GM19324 (cell line): ENCODE measurements around the gene IPO8.
"Not testable (repeated sequence)": the region's sequence is repeated elsewhere in the genome, so short reads cannot be mapped to it uniquely, and the experiment has no call there.

ENCODE experiments used
- ATAC-seq: cut with Tn5 transposase; IDR thresholded peaks from one replicate; pipeline ENCODE4 v1.9.1; 2021; ENCODE audit warnings: mild to moderate bottlenecking, moderate library complexity; ENCODE audit not compliant: unreplicated experiment, low FRiP score

IPO8 gene

DNA sequence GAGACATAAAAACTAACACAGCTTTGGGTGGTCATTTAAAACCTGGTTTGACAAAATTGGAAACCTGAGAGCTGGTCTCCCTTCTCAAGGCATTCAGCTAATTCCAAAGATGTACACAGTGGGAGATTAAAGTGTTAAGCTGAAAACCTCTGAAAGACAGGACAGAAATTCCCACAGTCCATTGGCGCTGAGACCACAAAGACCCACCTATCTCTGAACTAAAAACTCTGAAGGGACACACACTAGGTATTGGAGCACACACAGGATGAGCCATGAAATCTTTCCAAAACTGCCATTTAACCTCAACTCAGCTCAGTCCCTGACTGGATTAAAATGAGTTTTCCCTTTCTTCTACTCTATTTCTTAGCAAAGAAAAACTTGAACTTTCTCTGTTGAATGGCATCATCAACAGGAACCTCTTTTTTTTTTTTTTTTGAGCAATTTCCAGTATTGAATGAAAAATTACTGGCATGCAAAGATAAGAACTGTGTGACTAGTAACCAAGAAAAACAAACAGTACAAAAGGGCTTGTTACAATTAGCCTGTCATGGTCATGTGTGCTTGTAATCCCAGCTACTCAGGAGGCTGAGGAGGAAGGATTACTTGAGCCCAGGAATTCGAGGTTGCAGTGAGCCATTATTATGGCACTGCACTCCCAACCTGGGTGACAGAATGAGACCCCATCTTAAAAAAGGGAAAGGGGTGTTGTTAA, 82.4 kb downstream of the IPO8 start:
- ATAC-seq = no peak

DNA sequence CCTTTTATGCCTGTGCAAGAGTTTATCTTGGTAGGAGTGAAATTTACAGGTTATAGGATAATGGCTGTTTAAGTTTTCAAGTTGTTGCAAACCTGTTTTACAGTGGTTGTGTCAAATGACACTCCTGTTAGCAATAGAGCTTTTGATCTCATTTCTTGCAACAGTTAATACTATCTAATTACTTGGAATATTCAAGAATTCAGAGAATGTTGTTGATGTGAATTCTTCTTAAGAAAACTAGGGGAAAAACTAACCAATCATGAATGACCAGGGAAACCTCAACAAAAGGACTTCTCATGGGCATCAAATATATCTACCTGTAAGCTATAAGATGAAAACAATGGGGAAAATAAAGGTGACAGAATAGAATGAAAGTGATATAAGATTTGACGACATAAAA, 85.0 kb downstream of the IPO8 start:
- no peak for ATAC-seq

DNA sequence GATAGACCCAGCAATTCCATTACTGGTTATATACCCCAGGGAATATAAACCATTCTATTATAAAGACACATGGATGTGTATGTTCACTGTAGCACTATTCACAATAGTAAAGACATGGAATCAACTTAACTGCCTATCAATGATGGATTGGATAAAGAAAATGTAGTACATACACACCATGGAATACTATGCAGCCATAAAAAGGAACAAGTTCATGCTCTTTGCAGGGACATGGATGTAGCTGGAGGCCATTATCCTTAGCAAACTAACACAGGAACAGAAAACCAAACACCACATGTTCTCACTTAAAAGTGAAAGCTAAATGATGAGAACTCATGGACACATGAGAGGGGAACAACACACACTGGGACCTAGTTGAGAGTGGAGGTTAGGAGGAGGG, 85.8 kb downstream of the IPO8 start:
- not testable (repeated sequence) for ATAC-seq

DNA sequence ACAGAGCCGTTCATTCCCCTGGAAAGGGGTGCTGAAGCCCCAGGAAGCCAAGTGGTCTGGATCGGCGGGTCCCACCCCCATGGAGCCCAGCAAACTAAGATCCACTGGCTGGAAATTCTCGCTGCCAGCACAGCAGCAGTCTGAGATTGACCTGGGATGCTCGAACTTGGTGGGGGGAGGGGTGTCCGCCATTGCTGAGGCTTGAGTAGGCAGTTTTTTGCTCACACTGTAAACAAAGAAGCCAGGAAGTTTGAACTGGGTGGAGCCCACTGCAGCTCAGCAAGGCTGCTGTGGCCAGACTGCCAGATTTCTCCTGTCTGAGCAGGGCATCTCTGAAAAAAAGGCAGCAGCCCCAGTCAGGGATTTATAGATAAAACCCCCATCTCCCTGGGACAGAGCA, 91.4 kb downstream of the IPO8 start:
- ATAC-seq = not testable (repeated sequence)

DNA sequence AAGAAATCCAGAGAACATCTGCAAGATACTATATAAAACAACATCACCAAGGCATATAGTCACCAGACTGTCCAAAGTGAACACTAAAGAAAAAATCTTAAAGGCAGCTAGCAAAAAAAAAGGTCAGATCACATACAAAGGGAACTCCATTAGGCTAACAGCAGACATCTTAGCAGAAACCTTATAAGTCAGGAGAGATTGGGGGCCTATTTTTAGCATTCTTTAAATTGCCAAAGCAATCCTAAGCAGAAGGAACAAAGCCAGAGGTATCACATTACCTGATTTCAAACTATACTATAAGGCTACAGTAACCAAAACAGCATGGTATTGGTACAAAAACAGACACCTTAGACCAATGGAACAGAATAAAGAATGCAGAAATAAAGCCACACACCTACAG, 92.5 kb downstream of the IPO8 start:
- no peak for ATAC-seq

DNA sequence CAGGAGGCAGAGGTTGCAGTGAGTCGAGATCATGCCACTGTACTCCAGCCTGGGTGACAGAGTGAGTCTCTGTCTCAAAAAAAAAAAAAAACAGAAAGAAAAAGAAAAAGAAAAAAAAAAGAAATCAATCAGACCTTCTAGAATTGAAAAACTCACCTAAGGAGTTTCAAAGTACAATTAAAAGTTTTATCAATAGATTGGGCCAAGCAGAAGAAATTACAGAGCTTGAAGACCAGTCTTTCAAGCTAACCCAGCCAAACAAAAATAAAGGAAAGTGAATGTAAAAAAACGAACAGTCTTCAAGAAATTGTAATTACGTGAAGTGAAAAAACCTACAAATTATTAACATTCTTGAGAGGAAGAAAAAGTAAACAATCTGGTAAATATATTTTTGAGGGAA, 93.0 kb downstream of the IPO8 start:
- ATAC-seq = no peak

DNA sequence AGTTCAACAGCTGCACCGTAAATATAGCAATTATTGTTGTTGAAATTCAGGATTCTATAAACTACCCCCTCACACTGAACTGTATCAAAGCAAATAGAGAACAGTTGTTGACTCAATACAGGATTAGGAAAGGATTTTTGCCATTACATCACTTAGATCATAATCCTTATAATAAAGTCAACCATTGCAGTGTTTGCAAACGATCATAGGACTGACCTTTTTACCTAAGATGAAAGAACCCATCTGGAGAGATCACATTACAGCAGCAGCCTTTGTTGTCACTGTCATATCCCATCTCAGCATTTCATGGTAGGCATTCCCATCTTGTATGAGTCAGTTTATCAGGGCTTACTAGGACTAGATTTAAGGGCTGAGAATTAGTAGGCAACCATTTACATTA, 96.1 kb downstream of the IPO8 start:
- ATAC-seq = no peak

DNA sequence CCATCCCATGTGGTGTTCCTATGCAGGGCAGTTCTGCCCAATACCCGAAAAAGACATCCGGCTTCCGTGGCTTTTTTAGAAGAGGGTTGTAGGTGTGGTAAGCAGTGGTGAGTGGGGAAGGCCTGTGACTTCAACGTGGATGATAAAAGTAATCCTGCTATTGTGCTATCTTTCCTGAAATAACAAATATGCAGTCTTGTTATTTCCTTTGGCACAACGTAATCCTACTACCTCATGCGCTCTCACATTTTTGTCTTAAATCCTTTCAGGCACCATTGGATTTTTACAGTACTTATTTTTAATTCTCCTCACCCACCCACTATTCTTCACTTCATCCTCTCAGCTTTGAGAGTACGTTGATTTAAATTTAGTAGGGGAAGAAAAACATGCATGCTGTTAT, 96.8 kb downstream of the IPO8 start:
- no peak for ATAC-seq

DNA sequence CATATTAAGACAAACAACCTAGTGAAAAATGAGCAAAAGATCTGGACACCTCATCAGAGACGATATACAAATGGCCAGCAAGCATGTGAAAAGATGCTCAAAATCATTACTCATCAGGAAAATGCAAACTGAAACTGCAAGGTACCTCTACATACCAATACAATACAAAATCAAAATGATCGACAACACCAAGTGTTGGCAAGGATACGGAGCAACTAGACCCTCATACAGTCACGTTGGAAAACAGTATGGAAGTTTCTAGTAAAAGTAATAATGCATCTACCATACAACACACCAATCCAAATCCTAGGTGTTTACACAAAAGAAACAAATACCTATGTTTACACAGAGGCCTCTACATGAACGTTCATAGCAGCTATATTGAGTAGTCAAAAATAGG, 99.9 kb downstream of the IPO8 start:
- ATAC-seq = no peak

DNA sequence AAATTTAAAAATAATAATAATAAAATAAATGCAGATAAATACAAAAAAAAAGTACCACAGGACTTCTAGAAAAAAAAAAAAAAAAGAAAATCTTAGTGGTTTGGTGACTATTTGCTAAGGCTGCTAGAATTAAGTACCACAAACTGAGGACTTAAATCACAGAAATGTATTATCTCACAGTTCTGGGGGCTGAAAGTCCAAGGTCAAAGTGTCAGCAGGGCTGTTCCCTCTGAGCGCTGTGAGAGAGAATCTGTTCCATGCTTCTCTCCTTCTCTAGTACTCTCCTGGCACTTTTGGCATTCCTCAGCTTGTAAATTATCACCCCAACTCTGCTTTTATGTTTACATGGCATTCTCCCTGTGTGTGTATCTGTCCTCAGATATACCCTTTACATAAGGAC, 101.2 kb downstream of the IPO8 start:
- no peak for ATAC-seq

DNA sequence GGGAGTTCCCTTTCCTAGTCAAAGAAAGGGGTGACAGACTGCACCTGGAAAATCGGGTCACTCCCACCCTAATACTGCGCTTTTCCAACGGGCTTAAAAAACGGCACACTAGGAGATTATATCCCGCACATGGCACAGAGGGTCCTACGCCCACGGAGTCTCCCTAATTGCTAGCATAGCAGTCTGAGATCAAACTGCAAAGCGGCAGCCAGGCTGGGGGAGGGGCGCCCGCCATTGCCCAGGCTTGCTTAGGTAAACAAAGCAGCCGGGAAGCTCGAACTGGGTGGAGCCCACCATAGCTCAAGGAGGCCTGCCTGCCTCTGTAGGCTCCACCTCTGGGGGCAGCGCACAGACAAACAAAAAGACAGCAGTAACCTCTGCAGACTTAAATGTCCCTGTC, 107.1 kb downstream of the IPO8 start:
- ATAC-seq = not testable (repeated sequence)

DNA sequence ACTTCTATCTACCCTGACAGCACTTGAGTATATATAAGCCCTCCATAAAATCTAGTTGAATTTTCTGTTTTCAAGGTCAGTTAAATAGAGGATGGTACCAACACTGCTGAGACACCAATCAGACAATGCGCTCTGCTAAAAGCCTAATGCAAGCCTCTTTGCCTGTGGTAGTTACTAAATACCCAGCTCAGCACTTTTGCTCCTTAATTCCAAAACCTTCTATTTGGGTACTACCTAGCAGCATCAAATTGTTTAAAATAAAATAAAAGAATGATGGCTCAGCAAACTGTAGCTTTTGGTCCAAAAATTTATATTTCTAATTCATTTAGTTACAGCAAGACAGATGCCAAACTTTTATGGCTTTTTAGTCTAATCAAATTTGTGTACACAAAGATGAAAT, 107.9 kb downstream of the IPO8 start:
- ATAC-seq = no peak

DNA sequence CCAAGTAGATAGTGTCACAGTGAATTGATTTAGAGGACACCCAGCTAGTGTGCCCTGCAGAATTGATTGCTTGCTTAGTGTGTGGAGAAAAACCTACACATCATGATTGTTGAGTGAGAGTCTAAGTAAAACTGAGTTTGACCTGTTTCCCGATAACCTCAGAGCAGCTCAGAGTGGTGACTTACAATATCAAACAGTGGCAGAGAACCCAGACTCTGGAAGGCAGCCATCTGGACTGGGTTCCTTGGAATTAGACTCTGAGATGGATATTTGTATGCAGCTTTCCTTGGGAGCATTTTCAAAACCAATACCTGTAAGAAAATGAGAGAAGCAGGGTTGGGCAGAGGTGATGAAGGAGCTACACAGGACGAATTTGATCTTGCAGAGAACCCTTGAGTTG, 109.8 kb downstream of the IPO8 start:
- no peak for ATAC-seq

DNA sequence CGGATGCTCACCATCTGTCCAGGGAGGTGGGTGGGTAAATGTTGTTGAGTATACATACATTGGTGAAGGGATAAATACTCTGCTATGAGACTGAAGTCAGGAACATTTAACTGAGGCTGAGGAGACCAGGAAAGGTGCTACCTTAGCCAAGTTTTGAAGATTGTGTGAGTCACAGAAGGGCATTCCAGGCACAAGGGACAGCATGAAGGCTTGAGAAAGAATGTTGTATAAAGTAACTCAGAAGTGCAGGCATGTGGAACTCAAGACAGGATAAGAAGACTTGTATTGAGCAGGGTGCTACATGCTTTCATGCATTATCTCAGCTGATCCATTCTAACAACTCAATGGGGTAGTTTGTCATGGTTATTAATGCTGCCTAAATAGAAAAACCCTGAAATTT, 112.7 kb downstream of the IPO8 start:
- no peak for ATAC-seq

DNA sequence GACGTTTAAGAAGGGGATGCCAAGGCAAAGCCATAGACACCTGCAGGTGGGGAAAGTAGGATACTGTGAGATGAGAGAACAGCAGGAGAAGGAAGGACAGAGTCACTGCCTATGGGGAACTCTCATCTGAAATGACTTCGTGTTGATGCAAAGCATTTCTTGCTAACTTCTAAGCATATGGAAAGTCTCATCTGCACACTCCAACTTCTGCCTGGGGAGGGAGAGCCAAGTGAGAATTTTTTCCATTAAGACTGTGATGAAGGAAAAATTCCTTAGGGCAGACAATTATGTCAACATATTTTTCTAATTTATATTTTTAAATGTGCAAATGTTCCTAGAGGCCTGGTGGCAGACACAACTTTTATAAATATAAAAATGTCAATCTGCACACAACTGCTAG, 115.3 kb downstream of the IPO8 start:
- ATAC-seq = no peak
